ENCODE results near the gene KLHL30. TPM values are rescaled to one million over a fixed set of nuclear protein-coding genes. Genes with fewer than 3 reads are reported as not detected.

The KLHL30 gene
- total RNA-seq, 1 donor from 2014 or later, result 0.07 TPM

GRCh38 chr2:238180554-238180953 lies 42.1 kb downstream of the KLHL30 start:
- no peak overlapping the region for H3K4me3 Mint-ChIP-seq
- no peak overlapping the region for H3K27ac Mint-ChIP-seq
- no peak for DNase-seq (ENCODE audit: extremely low spot score, unreplicated experiment)
- H3K4me1 Mint-ChIP-seq (ENCODE audit: unreplicated experiment), result no peaks in the 10 kb centered on the region
- H3K9me3 Mint-ChIP-seq, result no peaks in the 10 kb centered on the region
- no peaks in the 10 kb centered on the region for H3K27me3 Mint-ChIP-seq
- TF ChIP-seq CTCF (conservative IDR thresholded peaks at IDR 0.05), result no peak
- peaks cover 41% of the 10 kb centered on the region for H3K36me3 Mint-ChIP-seq

- no peaks in the 10 kb centered on the region for H3K9me3 Mint-ChIP-seq
- H3K27me3 Mint-ChIP-seq, result no peaks in the 10 kb centered on the region
- no peaks in the 10 kb centered on the region for H3K4me1 Mint-ChIP-seq (ENCODE audit: unreplicated experiment)
- H3K36me3 Mint-ChIP-seq, result peaks cover 38% of the 10 kb centered on the region
- DNase-seq (ENCODE audit: extremely low spot score, unreplicated experiment), result no peak
- H3K27ac Mint-ChIP-seq, result no peak overlapping the region
- TF ChIP-seq CTCF (conservative IDR thresholded peaks at IDR 0.05), result no peak
- no peak overlapping the region for H3K4me3 Mint-ChIP-seq
These were observed 43.9 kb downstream of the KLHL30 start for GRCh38 chr2:238182362-238182761.

- Mint-ChIP-seq H3K36me3 (peaks cover 47% of the 10 kb centered on the region), H3K27me3 (no peaks in the 10 kb centered on the region), H3K4me3 (no peak overlapping the region), H3K27ac (no peak overlapping the region), H3K4me1 (ENCODE audit: unreplicated experiment) (no peaks in the 10 kb centered on the region), H3K9me3 (no peaks in the 10 kb centered on the region)
- TF ChIP-seq CTCF (conservative IDR thresholded peaks at IDR 0.05), result no peak
- no peak for DNase-seq (ENCODE audit: extremely low spot score, unreplicated experiment)
These were observed 45.4 kb downstream of the KLHL30 start for GRCh38 chr2:238183821-238184220.

- no peak for TF ChIP-seq CTCF (conservative IDR thresholded peaks at IDR 0.05)
- Mint-ChIP-seq H3K4me3 (no peak overlapping the region), H3K4me1 (ENCODE audit: unreplicated experiment) (no peaks in the 10 kb centered on the region), H3K27ac (peak overlapping the region; percentile 7), H3K27me3 (no peaks in the 10 kb centered on the region), H3K9me3 (no peaks in the 10 kb centered on the region), H3K36me3 (peaks cover 45% of the 10 kb centered on the region)
- no peak for DNase-seq (ENCODE audit: extremely low spot score, unreplicated experiment)
These were observed 49.4 kb downstream of the KLHL30 start for GRCh38 chr2:238187618-238188548.

- Mint-ChIP-seq H3K27me3 (no peaks in the 10 kb centered on the region), H3K9me3 (no peaks in the 10 kb centered on the region), H3K4me3 (no peak overlapping the region), H3K27ac (no peak overlapping the region), H3K36me3 (peaks cover 33% of the 10 kb centered on the region), H3K4me1 (ENCODE audit: unreplicated experiment) (no peaks in the 10 kb centered on the region)
- DNase-seq (ENCODE audit: extremely low spot score, unreplicated experiment), result no peak
- no peak for TF ChIP-seq CTCF (conservative IDR thresholded peaks at IDR 0.05)
These were observed 52.0 kb downstream of the KLHL30 start for GRCh38 chr2:238190445-238190844.

Other genes starting within 250 kb of the KLHL30 start
- 43.1 and 49.6 TPM in 2 replicates for gene UBE2F, start 171.7 kb upstream of the KLHL30 start, total RNA-seq (ENCODE audit: low replicate concordance)
- 21.4 and 34.5 TPM in 2 replicates for gene SCLY, start 77.7 kb upstream of the KLHL30 start, total RNA-seq (ENCODE audit: low replicate concordance)
- gene ESPNL, start 38.3 kb upstream of the KLHL30 start, total RNA-seq (ENCODE audit: low replicate concordance), result 0.12 and 0.24 TPM in 2 replicates
- 0.29 and 3.8 TPM in 2 replicates for gene ERFE, start 20.3 kb downstream of the KLHL30 start, total RNA-seq (ENCODE audit: low replicate concordance)
- gene ILKAP, start 65.0 kb downstream of the KLHL30 start, total RNA-seq (ENCODE audit: low replicate concordance), result 36.7 and 50.4 TPM in 2 replicates
- gene HES6, start 101.4 kb downstream of the KLHL30 start, total RNA-seq (ENCODE audit: low replicate concordance), result 12.0 and 24.4 TPM in 2 replicates
- gene PER2, start 149.9 kb downstream of the KLHL30 start, total RNA-seq (ENCODE audit: low replicate concordance), result 14.0 and 15.5 TPM in 2 replicates
- gene TRAF3IP1, start 181.8 kb downstream of the KLHL30 start, total RNA-seq (ENCODE audit: low replicate concordance), result 20.9 and 21.0 TPM in 2 replicates